A549 (cell line): Measurements from ENCODE around the gene PRDM9. TPM values are rescaled to one million over a fixed set of nuclear protein-coding genes. Genes with fewer than 3 reads are reported as not detected.

Source experiments
- ATAC-seq, 2 experiments: fragments of 200-7000 bp in 1 of 2; fragments of >200 bp in 1 of 2; cut with Nextera tagmentation in 1 of 2; cut with Tn5 transposase in 1 of 2; 3 replicates each; pipeline versions ENCODE4 v1.8.0 to v1.9.1; 2018 to 2020; ENCODE audit warnings: mild to moderate bottlenecking in 1 of 2, moderate library complexity in 1 of 2
- CTCF ChIA-PET: fragments of 300-600 bp; sonication (Branson Sonifier 250); formaldehyde crosslinking; extraction: SDS; loops from one replicate; lab custom pipeline; 2021; ENCODE audit warnings: antibody characterized with exemption, inconsistent platforms; lab: Yijun Ruan, JAX
- POLR2A ChIA-PET: fragments of 350-600 bp; formaldehyde crosslinking; extraction: SDS; loops from one replicate; lab custom pipeline; 2021; ENCODE audit warnings: antibody characterized with exemption, inconsistent platforms; lab: Yijun Ruan, JAX
- DNase-seq, 2 experiments: peaks; one replicate each; pipeline versions ENCODE4 v3.0.0 to v3.0.0-alpha.2; 2011 to 2016; ENCODE audit warnings: low read depth in 1 of 2, low spot score in 1 of 2
- FAIRE-seq: peaks from 2 replicates; lab custom pipeline; 2011; peaks lifted over from hg19 to GRCh38; lab: Jason Lieb, UNC
- H3K27ac ChIP-seq, 2 experiments: fragments of >200 bp; sonication (Bioruptor Twin); formaldehyde crosslinking; 3 replicates each; pipeline ENCODE4 v1.5.1; 2016 to 2017
- H3K4me1 ChIP-seq: fragments of >200 bp; sonication (Bioruptor Twin); formaldehyde crosslinking; 3 replicates; pipeline ENCODE4 v1.6.1; 2016
- H3K4me2 ChIP-seq: fragments of >200 bp; sonication (Bioruptor Twin); formaldehyde crosslinking; 3 replicates; pipeline ENCODE4 v1.6.1; 2016
- H3K4me3 ChIP-seq: fragments of >200 bp; sonication (Bioruptor Twin); formaldehyde crosslinking; 3 replicates; pipeline ENCODE4 v1.5.1; 2016
- H3K9me3 ChIP-seq: fragments of >200 bp; sonication (Bioruptor Twin); formaldehyde crosslinking; 3 replicates; pipeline ENCODE4 v1.6.1; 2016
- CBX8 ChIP-seq: fragments of 200-600 bp; sonication (generic); IDR thresholded peaks from 2 replicates; pipeline ENCODE4 v1.6.1; 2016
- CEBPB ChIP-seq, 2 experiments: fragments of >200 bp in 1 of 2; sonication (Bioruptor Twin) in 1 of 2; formaldehyde crosslinking in 1 of 2; IDR thresholded peaks; 2 replicates each; pipeline ENCODE4 v1.6.1; 2012 to 2016
- ESRRA ChIP-seq: fragments of 150-350 bp; IDR thresholded peaks from 2 replicates; pipeline ENCODE4 v1.6.1; 2014; ENCODE audit warnings: mild to moderate bottlenecking, low read length, borderline replicate concordance
- FOSB ChIP-seq: fragments of 250-450 bp; sonication (Bioruptor Pico); IDR thresholded peaks from 2 replicates; pipeline ENCODE4 v1.5.0; 2020; ENCODE audit warnings: mild to moderate bottlenecking, moderate library complexity
- FOXS1 ChIP-seq: fragments of 250-450 bp; sonication (Bioruptor Pico); IDR thresholded peaks from 2 replicates; pipeline ENCODE4 v1.5.0; 2020; ENCODE audit warnings: mild to moderate bottlenecking, moderate library complexity
- HDAC2 ChIP-seq: fragments of 200-600 bp; sonication (generic); IDR thresholded peaks from 2 replicates; pipeline ENCODE4 v1.6.1; 2016
- HEYL ChIP-seq: fragments of 250-450 bp; sonication (Bioruptor Pico); IDR thresholded peaks from 2 replicates; pipeline ENCODE4 v1.8.0; 2021; ENCODE audit warnings: mild to moderate bottlenecking, moderate library complexity
- HOXB13 ChIP-seq: fragments of 250-450 bp; sonication (Bioruptor Pico); IDR thresholded peaks from 2 replicates; pipeline ENCODE4 v1.5.0; 2020; ENCODE audit warnings: low read depth, mild to moderate bottlenecking, moderate library complexity
- KDM1A ChIP-seq: fragments of 200-600 bp; sonication (generic); IDR thresholded peaks from 2 replicates; pipeline ENCODE4 v1.6.1; 2016; ENCODE audit warnings: low read depth, mild to moderate bottlenecking
- NR3C1 ChIP-seq: fragments of >200 bp; sonication (Bioruptor Twin); formaldehyde crosslinking; IDR thresholded peaks from 3 replicates; pipeline ENCODE4 v1.6.1; 2017
- POLR2A ChIP-seq: IDR thresholded peaks from 2 replicates; pipeline ENCODE4 v1.6.1; 2012; ENCODE audit warnings: mild to moderate bottlenecking, low read length
- POLR2AphosphoS2 ChIP-seq: conservative IDR thresholded peaks from 2 replicates; pipeline ENCODE4 v1.6.1; 2012; ENCODE audit warnings: low read length, improper control_type of control experiment, inconsistent platforms
- RARB ChIP-seq: fragments of 250-450 bp; sonication (Bioruptor Pico); IDR thresholded peaks from 2 replicates; pipeline ENCODE4 v1.8.0; 2021; ENCODE audit warnings: mild to moderate bottlenecking, moderate library complexity
- RCOR1 ChIP-seq: fragments of 150-350 bp; IDR thresholded peaks from 2 replicates; pipeline ENCODE4 v1.6.1; 2014; ENCODE audit warnings: antibody characterized with exemption, low read length, low read depth
- ZFP36 ChIP-seq: fragments of 450-650 bp; IDR thresholded peaks from 2 replicates; pipeline ENCODE4 v1.6.1; 2014; ENCODE audit warnings: borderline replicate concordance; ENCODE audit not compliant: partially characterized antibody
- ZSCAN20 ChIP-seq: fragments of 250-450 bp; sonication (Bioruptor Pico); IDR thresholded peaks from 2 replicates; pipeline ENCODE4 v1.8.0; 2022; ENCODE audit warnings: mild to moderate bottlenecking, moderate library complexity
- WGBS: methylation state at CpG from one replicate; pipeline ENCODE4 v1.1.6; 2017; ENCODE audit errors: missing lambda C conversion rate; 5-methylcytosine and 5-hydroxymethylcytosine counted together
- polyA plus RNA-seq, 4 experiments: library from polyadenylated mRNA; depleted of rRNA in 3 of 4; stranded (reverse); fragments of >200 nt; fragmentation: RNase III in 1 of 4; extraction: RNeasy Plus Mini Kit Qiagen cat#74134 plus additional on column Dnase treatment in 1 of 4; gene quantifications; 2 replicates in 3 of 4; 3 replicates in 1 of 4; pipeline ENCODE4 v1.2.3, GENCODE V29; 2011 to 2017
- TF ChIP-seq, protein P1 (sequence below): fragments of 200-600 bp; sonication (generic); IDR thresholded peaks from 2 replicates; pipeline ENCODE4 v1.6.1; 2016; ENCODE audit warnings: antibody characterized with exemption, mild to moderate bottlenecking, moderate library complexity
- TF ChIP-seq, protein P2 (sequence below): fragments of 150-350 bp; IDR thresholded peaks from 2 replicates; pipeline ENCODE4 v1.6.1; 2014; ENCODE audit warnings: low read depth, mild to moderate bottlenecking, low read length
- TF ChIP-seq, protein P3 (sequence below): fragments of >200 bp; sonication (Bioruptor Twin); formaldehyde crosslinking; IDR thresholded peaks from 3 replicates; pipeline ENCODE4 v1.5.1; 2016
- TF ChIP-seq, protein P4 (sequence below): fragments of 250-450 bp; sonication (Bioruptor Pico); IDR thresholded peaks from 2 replicates; pipeline ENCODE4 v1.5.0; 2020; ENCODE audit warnings: low read depth, mild to moderate bottlenecking, moderate library complexity
- TF ChIP-seq, protein P5 (sequence below): fragments of 250-450 bp; sonication (Bioruptor Pico); IDR thresholded peaks from 2 replicates; pipeline ENCODE4 v1.5.0; 2021; ENCODE audit warnings: mild to moderate bottlenecking, moderate library complexity, borderline replicate concordance
- TF ChIP-seq, protein P6 (sequence below): IDR thresholded peaks from 2 replicates; pipeline ENCODE4 v1.6.1; 2012; ENCODE audit warnings: low read depth, borderline replicate concordance
- TF ChIP-seq, protein P7 (sequence below): fragments of >200 bp; sonication (Bioruptor Twin); formaldehyde crosslinking; IDR thresholded peaks from 2 replicates; pipeline ENCODE4 v1.6.1; 2016

Gene PRDM9
- polyA plus RNA-seq, 2 of the 4 experiments (the other 2 are of a cell fraction): not detected

DNA sequence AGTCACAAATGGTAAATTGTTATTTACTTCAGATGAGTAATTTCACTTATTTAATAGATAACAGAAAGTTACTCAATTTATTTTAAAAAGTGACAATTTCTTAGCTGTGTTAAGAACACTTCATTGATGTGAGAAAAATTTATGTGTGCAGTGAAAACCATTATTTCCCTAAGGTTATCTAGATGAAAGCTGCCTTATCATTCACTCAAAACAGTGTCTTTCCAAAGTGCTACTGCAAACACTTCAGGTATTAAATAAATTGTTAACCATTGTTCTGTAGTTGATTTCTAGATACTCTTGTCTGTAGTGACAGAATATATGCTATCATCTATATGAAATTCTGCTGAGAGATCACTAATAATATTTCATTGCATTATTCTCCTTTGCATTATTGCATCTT is 33.5 kb upstream of the PRDM9 start:
- DNase-seq: no peak
- POLR2A ChIA-PET: no interaction called here
- FAIRE-seq: no peak
- no peaks in the 10 kb centered on the region for H3K4me1 ChIP-seq
- TF ChIP-seq, protein P1, sequence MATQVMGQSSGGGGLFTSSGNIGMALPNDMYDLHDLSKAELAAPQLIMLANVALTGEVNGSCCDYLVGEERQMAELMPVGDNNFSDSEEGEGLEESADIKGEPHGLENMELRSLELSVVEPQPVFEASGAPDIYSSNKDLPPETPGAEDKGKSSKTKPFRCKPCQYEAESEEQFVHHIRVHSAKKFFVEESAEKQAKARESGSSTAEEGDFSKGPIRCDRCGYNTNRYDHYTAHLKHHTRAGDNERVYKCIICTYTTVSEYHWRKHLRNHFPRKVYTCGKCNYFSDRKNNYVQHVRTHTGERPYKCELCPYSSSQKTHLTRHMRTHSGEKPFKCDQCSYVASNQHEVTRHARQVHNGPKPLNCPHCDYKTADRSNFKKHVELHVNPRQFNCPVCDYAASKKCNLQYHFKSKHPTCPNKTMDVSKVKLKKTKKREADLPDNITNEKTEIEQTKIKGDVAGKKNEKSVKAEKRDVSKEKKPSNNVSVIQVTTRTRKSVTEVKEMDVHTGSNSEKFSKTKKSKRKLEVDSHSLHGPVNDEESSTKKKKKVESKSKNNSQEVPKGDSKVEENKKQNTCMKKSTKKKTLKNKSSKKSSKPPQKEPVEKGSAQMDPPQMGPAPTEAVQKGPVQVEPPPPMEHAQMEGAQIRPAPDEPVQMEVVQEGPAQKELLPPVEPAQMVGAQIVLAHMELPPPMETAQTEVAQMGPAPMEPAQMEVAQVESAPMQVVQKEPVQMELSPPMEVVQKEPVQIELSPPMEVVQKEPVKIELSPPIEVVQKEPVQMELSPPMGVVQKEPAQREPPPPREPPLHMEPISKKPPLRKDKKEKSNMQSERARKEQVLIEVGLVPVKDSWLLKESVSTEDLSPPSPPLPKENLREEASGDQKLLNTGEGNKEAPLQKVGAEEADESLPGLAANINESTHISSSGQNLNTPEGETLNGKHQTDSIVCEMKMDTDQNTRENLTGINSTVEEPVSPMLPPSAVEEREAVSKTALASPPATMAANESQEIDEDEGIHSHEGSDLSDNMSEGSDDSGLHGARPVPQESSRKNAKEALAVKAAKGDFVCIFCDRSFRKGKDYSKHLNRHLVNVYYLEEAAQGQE: no peak
- TF ChIP-seq HEYL (CRISPR knock-in tag) (no peak), RCOR1 (no peak), ESRRA (no peak), POLR2A (no peak), FOSB (CRISPR knock-in tag) (no peak), RARB (no peak), POLR2AphosphoS2 (no peak), HOXB13 (CRISPR knock-in tag) (no peak), FOXS1 (CRISPR knock-in tag) (no peak), ZSCAN20 (CRISPR knock-in tag) (no peak), HDAC2 (no peak), NR3C1 (no peak)
- TF ChIP-seq, protein P2, sequence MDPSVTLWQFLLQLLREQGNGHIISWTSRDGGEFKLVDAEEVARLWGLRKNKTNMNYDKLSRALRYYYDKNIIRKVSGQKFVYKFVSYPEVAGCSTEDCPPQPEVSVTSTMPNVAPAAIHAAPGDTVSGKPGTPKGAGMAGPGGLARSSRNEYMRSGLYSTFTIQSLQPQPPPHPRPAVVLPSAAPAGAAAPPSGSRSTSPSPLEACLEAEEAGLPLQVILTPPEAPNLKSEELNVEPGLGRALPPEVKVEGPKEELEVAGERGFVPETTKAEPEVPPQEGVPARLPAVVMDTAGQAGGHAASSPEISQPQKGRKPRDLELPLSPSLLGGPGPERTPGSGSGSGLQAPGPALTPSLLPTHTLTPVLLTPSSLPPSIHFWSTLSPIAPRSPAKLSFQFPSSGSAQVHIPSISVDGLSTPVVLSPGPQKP: no peak
- TF ChIP-seq, protein P3, sequence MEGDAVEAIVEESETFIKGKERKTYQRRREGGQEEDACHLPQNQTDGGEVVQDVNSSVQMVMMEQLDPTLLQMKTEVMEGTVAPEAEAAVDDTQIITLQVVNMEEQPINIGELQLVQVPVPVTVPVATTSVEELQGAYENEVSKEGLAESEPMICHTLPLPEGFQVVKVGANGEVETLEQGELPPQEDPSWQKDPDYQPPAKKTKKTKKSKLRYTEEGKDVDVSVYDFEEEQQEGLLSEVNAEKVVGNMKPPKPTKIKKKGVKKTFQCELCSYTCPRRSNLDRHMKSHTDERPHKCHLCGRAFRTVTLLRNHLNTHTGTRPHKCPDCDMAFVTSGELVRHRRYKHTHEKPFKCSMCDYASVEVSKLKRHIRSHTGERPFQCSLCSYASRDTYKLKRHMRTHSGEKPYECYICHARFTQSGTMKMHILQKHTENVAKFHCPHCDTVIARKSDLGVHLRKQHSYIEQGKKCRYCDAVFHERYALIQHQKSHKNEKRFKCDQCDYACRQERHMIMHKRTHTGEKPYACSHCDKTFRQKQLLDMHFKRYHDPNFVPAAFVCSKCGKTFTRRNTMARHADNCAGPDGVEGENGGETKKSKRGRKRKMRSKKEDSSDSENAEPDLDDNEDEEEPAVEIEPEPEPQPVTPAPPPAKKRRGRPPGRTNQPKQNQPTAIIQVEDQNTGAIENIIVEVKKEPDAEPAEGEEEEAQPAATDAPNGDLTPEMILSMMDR: no peak
- TF ChIP-seq, protein P4, sequence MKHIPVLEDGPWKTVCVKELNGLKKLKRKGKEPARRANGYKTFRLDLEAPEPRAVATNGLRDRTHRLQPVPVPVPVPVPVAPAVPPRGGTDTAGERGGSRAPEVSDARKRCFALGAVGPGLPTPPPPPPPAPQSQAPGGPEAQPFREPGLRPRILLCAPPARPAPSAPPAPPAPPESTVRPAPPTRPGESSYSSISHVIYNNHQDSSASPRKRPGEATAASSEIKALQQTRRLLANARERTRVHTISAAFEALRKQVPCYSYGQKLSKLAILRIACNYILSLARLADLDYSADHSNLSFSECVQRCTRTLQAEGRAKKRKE: no peak
- H3K9me3 ChIP-seq: no peaks in the 10 kb centered on the region
- no peak for ATAC-seq
- H3K27ac ChIP-seq: no peak overlapping the region
- H3K4me3 ChIP-seq: no peak overlapping the region
- CTCF ChIA-PET: no interaction called here
- no peak overlapping the region for H3K4me2 ChIP-seq

DNA sequence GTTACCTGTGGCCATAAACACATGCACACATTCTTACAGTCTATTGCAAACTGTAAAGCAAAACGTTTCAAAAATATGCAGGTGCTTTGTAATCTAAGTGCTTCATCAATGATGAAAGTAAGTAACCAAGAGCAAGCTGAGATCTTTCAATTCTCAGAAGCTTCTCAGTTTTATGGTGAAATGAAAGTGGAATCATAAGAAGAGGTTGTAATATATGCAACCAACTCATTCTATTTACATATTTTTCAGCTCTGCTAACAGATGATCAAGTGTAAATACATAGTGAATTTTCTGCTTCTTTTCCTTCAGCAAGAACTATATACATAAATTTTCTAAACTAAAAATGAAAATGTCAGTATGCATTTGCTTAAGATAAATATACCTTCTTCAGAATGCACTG is 33.1 kb upstream of the PRDM9 start:
- no peak overlapping the region for H3K4me3 ChIP-seq
- 0% methylated on average over 1 of the region's 1 CpG for WGBS
- no peak for DNase-seq
- TF ChIP-seq, protein P5, sequence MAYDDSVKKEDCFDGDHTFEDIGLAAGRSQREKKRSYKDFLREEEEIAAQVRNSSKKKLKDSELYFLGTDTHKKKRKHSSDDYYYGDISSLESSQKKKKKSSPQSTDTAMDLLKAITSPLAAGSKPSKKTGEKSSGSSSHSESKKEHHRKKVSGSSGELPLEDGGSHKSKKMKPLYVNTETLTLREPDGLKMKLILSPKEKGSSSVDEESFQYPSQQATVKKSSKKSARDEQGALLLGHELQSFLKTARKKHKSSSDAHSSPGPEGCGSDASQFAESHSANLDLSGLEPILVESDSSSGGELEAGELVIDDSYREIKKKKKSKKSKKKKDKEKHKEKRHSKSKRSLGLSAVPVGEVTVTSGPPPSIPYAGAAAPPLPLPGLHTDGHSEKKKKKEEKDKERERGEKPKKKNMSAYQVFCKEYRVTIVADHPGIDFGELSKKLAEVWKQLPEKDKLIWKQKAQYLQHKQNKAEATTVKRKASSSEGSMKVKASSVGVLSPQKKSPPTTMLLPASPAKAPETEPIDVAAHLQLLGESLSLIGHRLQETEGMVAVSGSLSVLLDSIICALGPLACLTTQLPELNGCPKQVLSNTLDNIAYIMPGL: no peak
- TF ChIP-seq CBX8: no peak
- TF ChIP-seq, protein P6, sequence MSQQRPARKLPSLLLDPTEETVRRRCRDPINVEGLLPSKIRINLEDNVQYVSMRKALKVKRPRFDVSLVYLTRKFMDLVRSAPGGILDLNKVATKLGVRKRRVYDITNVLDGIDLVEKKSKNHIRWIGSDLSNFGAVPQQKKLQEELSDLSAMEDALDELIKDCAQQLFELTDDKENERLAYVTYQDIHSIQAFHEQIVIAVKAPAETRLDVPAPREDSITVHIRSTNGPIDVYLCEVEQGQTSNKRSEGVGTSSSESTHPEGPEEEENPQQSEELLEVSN: no peak
- TF ChIP-seq ZSCAN20 (CRISPR knock-in tag): no peak
- no peak for TF ChIP-seq KDM1A
- TF ChIP-seq CEBPB (IDR thresholded peaks at IDR 0.05): no peak
- TF ChIP-seq, protein P7, sequence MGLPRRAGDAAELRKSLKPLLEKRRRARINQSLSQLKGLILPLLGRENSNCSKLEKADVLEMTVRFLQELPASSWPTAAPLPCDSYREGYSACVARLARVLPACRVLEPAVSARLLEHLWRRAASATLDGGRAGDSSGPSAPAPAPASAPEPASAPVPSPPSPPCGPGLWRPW: no peak
- TF ChIP-seq ZFP36: no peak
- no peaks in the 10 kb centered on the region for H3K4me1 ChIP-seq
- ChIA-PET POLR2A (no interaction called here), CTCF (no interaction called here)
- no peak for FAIRE-seq
- no peaks in the 10 kb centered on the region for H3K9me3 ChIP-seq
- ATAC-seq: no peak
- H3K27ac ChIP-seq: no peak overlapping the region
- H3K4me2 ChIP-seq: no peak overlapping the region
